HAP-1 (cell line): ENCODE results near the gene CUL1.

Experiments used
- DNase-seq, 2 experiments: peaks; one replicate each; pipeline ENCODE4 v3.0.0-alpha.2; 2016 to 2020; ENCODE audit warnings: low spot score in 2 of 2
- H3K27me3 ChIP-seq: fragments of 250-450 bp; sonication (Bioruptor Pico); 2 replicates; pipeline ENCODE4 v1.5.1; 2020; ENCODE audit warnings: low read depth, mild to moderate bottlenecking, moderate library complexity
- H3K36me3 ChIP-seq: fragments of 250-450 bp; sonication (Bioruptor Pico); replicated peaks from 2 replicates; pipeline ENCODE4 v1.5.1; 2020; ENCODE audit warnings: mild to moderate bottlenecking
- H3K4me1 ChIP-seq: fragments of 250-450 bp; sonication (Bioruptor Pico); 2 replicates; pipeline ENCODE4 v1.5.1; 2020; ENCODE audit warnings: mild to moderate bottlenecking
- H3K4me3 ChIP-seq: fragments of 250-450 bp; sonication (Bioruptor Pico); 2 replicates; pipeline ENCODE4 v1.5.1; 2020; ENCODE audit warnings: mild to moderate bottlenecking, moderate library complexity
- H3K9me3 ChIP-seq: fragments of 250-450 bp; sonication (Bioruptor Pico); 2 replicates; pipeline ENCODE4 v1.5.1; 2020; ENCODE audit warnings: mild to moderate bottlenecking, moderate library complexity
- in situ Hi-C: fragments of 300-500 bp; cut with MboI; formaldehyde crosslinking; loops from 3 replicates; pipeline ENCODE4 v1.14.3; 2020; ENCODE audit warnings: low sequenced_read_pairs, inconsistent platforms, mixed read lengths

CUL1 gene

GRCh38 chr7:148774471-148774870, 75.8 kb downstream of the CUL1 start:
- no peaks in the 10 kb centered on the region for H3K27me3 ChIP-seq
- no peak overlapping the region for H3K4me3 ChIP-seq
- peaks cover 34% of the 10 kb centered on the region for H3K36me3 ChIP-seq
- no peak for DNase-seq
- in situ Hi-C loops = no loop called here
- H3K4me1 ChIP-seq = no peaks in the 10 kb centered on the region
- H3K9me3 ChIP-seq = no peaks in the 10 kb centered on the region

DNA sequence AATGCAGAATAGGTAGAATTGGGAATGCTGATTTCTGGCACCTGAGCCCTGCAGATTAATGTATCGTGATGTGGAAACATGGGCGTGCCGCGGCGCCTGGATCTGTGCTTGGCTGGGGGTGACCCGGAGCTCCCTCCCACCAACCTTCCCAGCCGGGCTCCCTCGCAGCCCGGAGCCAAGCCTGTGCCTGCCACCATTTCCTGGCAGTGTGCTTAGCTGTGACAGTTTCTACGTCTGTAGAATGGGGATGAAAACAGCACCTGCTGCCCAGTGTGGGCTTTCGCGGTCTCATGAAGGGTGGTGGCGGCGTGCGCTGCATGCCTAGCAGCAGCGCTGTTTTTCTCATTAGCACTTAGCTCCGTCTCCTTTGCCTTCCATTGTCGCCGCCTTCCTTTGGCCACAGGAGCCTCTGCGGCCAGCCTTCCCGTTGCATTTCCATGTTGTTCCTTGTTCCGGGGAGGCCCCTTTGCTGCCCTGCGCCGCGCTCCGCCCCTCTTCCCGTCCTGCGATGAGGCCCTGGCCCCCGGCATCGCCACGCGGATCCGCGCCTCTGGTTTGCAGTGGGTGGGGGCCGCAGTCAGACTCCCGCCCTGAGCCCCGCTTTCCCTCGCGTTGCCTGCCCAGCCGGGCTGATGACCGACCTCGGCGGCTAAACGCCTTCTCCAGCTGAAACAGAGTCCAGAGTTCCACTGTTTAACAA, 84.2 kb downstream of the CUL1 start:
- no peaks in the 10 kb centered on the region for H3K27me3 ChIP-seq
- DNase-seq = no peak
- no peak overlapping the region for H3K4me3 ChIP-seq
- H3K9me3 ChIP-seq = no peaks in the 10 kb centered on the region
- no peaks in the 10 kb centered on the region for H3K4me1 ChIP-seq
- in situ Hi-C loops = no loop called here
- H3K36me3 ChIP-seq = peaks cover 33% of the 10 kb centered on the region

DNA sequence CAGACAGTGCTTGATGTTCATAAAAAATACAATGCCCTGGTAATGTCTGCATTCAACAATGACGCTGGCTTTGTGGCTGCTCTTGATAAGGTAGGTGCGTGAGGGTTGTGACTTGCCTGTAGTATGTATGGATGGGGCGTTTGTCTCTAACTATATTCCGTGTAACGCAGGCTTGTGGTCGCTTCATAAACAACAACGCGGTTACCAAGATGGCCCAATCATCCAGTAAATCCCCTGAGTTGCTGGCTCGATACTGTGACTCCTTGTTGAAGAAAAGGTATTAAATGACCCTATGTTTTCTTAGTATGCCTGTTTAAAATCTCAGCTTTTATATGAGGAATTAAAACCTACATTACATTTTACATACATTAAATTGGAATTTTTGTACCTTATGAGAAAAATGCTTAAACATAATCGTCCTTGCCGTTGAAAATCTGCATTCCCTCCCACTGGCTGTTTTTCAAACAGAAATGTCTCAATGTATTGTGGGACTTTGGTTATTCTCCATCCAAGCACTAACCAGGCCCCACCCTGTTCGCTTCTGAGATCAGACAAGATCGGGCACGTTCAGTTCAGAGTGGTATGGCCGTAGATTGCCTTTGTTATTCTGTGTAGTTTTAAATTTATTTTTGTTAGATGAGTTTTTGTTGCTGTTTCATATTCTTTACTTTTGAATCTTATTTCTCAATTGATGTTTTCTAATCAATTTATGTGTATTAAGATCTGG, 85.3 kb downstream of the CUL1 start:
- H3K4me1 ChIP-seq = no peaks in the 10 kb centered on the region
- H3K27me3 ChIP-seq = no peaks in the 10 kb centered on the region
- in situ Hi-C loops = no loop called here
- no peak overlapping the region for H3K4me3 ChIP-seq
- no peaks in the 10 kb centered on the region for H3K9me3 ChIP-seq
- peaks cover 36% of the 10 kb centered on the region for H3K36me3 ChIP-seq
- no peak for DNase-seq

DNA sequence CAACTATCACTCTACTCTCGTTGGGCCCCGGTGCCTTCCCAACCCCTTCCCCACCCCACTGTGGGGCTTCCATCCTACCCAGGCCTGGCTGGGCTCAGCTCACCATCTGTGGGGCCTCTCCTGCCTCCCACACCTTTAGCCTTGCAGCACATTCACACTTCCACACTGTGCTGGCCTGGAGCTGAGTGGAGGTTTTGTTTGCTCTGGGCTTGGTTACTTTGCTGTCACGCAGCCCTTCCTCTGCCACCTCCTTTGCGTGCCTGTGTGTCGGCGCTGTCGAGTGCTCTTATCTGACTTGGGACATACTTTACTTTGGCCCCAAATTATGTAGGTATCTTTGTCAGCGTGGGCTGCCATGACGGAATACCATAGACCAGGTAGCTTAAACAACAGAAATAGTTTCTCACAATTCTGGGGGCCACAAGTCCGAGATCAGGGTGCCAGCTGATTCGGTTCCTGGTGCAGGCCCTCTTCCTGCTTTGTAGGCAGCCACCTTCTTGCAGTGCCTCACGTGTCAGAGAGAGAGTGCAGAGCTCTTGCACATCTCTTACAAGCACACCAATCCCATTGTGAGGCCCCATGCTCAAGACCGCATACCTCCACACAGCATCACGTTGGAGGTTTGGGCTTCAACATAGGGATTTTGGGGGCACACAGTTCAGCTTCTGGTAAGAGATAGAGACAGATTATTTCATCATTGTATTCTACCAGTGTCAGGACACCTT, 89.0 kb downstream of the CUL1 start:
- Histone ChIP-seq H3K9me3 (no peaks in the 10 kb centered on the region), H3K4me1 (no peaks in the 10 kb centered on the region), H3K36me3 (peaks cover 43% of the 10 kb centered on the region), H3K27me3 (no peaks in the 10 kb centered on the region), H3K4me3 (no peak overlapping the region)
- no peak for DNase-seq
- in situ Hi-C loops = no loop called here

- DNase-seq = no peak
- Histone ChIP-seq H3K36me3 (peaks cover 57% of the 10 kb centered on the region), H3K9me3 (no peaks in the 10 kb centered on the region), H3K27me3 (no peaks in the 10 kb centered on the region), H3K4me3 (no peak overlapping the region), H3K4me1 (no peaks in the 10 kb centered on the region)
- in situ Hi-C loops = no loop called here
Measured at GRCh38 chr7:148789220-148789619, 90.5 kb downstream of the CUL1 start.

DNA sequence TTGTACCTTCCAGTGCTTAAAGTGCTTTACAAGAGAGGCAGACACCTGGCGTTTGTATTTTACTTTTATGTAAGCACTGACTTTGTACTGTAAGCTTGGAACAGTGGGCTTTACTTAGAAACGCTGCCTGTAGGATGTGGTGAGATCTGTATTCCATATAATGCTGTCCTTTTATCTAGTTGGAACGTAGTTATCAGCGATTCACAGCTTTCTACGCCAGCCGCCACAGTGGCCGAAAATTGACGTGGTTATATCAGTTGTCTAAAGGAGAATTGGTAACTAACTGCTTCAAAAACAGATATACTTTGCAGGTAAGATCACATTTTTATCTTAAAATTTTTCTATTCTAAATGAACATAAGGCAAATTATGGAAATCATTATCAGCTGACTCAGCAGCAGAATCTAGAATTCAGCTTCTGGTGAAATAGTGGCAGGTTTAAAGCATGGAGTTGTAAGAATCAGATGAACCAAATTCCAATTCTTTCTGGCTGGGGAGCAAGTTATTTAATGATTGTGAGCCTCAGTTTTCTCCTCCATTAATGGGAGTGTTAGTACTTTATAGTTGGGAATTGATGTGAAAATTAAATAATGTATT, 91.5 kb downstream of the CUL1 start:
- Histone ChIP-seq H3K9me3 (no peaks in the 10 kb centered on the region), H3K4me1 (no peaks in the 10 kb centered on the region), H3K36me3 (peaks cover 62% of the 10 kb centered on the region), H3K4me3 (no peak overlapping the region), H3K27me3 (no peaks in the 10 kb centered on the region)
- DNase-seq = no peak
- in situ Hi-C loops = no loop called here

DNA sequence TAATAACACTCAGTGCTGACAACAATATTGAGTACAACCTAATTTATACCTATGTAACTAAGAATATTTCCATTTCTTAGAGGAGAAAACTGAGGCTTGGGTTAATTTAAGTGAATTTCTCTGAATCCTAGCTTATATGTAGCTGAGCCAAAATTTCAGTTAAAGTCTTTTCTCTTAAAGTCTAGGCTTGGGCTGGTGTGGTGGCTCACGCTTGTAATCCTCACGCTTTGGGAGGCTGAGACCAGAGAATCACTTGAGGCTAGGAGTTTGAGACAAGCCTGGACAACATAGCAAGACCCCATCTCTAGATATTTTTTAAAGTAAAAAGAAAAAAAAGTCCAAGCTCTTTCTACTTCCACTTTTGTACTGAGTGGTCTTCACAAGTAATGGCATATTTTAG, 92.1 kb downstream of the CUL1 start:
- peaks cover 61% of the 10 kb centered on the region for H3K36me3 ChIP-seq
- H3K27me3 ChIP-seq = no peaks in the 10 kb centered on the region
- no peak overlapping the region for H3K4me3 ChIP-seq
- no peak for DNase-seq
- H3K9me3 ChIP-seq = no peaks in the 10 kb centered on the region
- peaks cover 1% of the 10 kb centered on the region; the same call in 1 of the 2 replicates for H3K4me1 ChIP-seq
- in situ Hi-C loops = no loop called here

GRCh38 chr7:148791546-148791945, 92.8 kb downstream of the CUL1 start:
- in situ Hi-C loops = no loop called here
- DNase-seq = no peak
- no peaks in the 10 kb centered on the region for H3K9me3 ChIP-seq
- no peaks in the 10 kb centered on the region for H3K27me3 ChIP-seq
- H3K4me3 ChIP-seq = no peak overlapping the region
- H3K4me1 ChIP-seq = peaks cover 4% of the 10 kb centered on the region; the same call in 1 of the 2 replicates
- H3K36me3 ChIP-seq = peaks cover 56% of the 10 kb centered on the region

- peaks cover 4% of the 10 kb centered on the region; the same call in 1 of the 2 replicates for H3K4me1 ChIP-seq
- no peaks in the 10 kb centered on the region for H3K9me3 ChIP-seq
- in situ Hi-C loops = no loop called here
- H3K36me3 ChIP-seq = peaks cover 50% of the 10 kb centered on the region
- no peak for DNase-seq
- H3K27me3 ChIP-seq = no peaks in the 10 kb centered on the region
- H3K4me3 ChIP-seq = no peak overlapping the region
Measured at GRCh38 chr7:148793590-148793989, 94.9 kb downstream of the CUL1 start.

DNA sequence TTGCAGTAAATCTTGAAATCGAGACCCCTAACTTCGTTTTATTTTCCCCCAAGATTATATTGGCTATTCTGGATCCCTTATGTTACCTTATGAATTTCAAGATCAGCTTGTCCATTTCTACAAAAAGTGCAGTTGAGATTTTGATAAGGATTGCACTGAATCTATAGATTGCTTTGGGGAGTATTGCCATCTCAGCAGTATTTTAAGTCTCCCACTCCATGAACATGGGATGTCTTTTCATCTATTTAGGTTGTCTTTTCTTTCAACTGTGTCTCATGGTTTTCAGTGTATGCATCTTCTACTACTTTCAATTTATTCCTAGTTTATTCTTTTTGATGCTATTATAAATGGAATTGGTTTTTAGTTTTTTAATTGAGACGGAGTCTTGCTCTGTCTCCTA, 95.8 kb downstream of the CUL1 start:
- Histone ChIP-seq H3K27me3 (no peaks in the 10 kb centered on the region), H3K4me3 (no peak overlapping the region), H3K4me1 (peaks cover 4% of the 10 kb centered on the region; the same call in 1 of the 2 replicates), H3K9me3 (no peaks in the 10 kb centered on the region), H3K36me3 (peaks cover 56% of the 10 kb centered on the region)
- no peak for DNase-seq
- in situ Hi-C loops = no loop called here

DNA sequence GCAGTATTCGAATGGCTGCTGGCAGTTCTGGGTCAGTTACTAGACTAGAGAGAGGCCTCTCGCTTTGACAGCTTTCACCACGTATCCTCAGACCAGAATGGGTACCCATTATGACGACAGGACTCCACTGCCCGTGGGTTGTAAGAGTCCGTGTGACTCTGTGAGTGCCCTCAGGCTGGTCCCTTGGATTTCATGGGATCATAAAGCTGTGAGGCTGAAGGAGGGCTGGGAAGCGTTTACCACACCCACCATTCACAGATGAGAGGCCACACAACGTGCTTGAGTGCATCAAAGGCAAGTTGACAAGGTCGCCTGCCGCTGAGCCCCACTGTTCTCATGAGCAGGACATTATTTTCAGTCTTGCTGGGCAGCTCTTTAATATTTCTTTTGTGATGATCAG, 98.1 kb downstream of the CUL1 start:
- Histone ChIP-seq H3K4me1 (peaks cover 4% of the 10 kb centered on the region; the same call in 1 of the 2 replicates), H3K36me3 (peaks cover 60% of the 10 kb centered on the region), H3K27me3 (no peaks in the 10 kb centered on the region), H3K4me3 (no peak overlapping the region), H3K9me3 (no peaks in the 10 kb centered on the region)
- no peak for DNase-seq
- in situ Hi-C loops = no loop called here

DNA sequence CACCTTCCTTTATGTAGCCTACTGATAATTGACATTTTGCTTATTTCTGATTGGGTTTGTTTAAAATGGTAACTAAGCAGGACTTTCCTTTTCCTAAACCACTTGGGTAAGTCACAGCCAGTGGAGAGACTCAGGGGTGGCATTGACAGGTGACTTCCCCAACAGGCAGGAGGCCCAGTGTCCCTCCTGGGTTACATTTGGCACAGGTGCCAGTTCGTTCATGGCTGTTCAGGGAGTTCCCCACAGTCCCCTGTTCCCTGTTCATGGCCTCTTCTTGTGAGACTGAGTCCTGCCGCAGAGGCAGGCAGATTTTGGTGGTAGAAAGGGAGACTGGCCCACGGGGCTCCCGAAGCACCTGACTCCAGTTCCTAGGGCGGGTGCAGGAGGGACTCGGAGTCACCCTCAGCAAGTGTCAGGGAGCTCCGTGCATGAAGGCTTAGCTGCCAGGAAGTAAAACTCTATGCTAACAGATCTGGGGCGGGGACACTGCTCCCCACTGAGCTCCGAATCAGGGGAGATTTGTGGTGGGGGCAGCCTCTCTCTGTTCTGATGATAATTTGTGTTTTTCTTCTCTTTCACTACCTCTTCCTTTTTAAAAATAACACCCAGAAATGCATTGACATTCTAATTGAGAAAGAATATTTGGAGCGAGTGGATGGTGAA, 101.3 kb downstream of the CUL1 start:
- no peaks in the 10 kb centered on the region for H3K27me3 ChIP-seq
- peaks cover 38% of the 10 kb centered on the region for H3K36me3 ChIP-seq
- DNase-seq = no peak
- in situ Hi-C loops = no loop called here
- no peak overlapping the region for H3K4me3 ChIP-seq
- peaks cover 4% of the 10 kb centered on the region; the same call in 1 of the 2 replicates for H3K4me1 ChIP-seq
- no peaks in the 10 kb centered on the region for H3K9me3 ChIP-seq

GRCh38 chr7:148800677-148801076, 102.0 kb downstream of the CUL1 start:
- no peaks in the 10 kb centered on the region for H3K9me3 ChIP-seq
- peaks cover 4% of the 10 kb centered on the region; the same call in 1 of the 2 replicates for H3K4me1 ChIP-seq
- H3K4me3 ChIP-seq = no peak overlapping the region
- no peak for DNase-seq
- in situ Hi-C loops = no loop called here
- H3K36me3 ChIP-seq = peaks cover 38% of the 10 kb centered on the region
- no peaks in the 10 kb centered on the region for H3K27me3 ChIP-seq
